ENCODE data around the gene IL1RAPL1. TPM values are rescaled to one million over a fixed set of nuclear protein-coding genes. Genes with fewer than 3 reads are reported as not detected.

The IL1RAPL1 gene
- total RNA-seq, 1 donor from 2014 or later, result not detected

GRCh38 chrX:30005813-30006212 lies 1418.6 kb downstream of the IL1RAPL1 start:
- TF ChIP-seq CTCF (conservative IDR thresholded peaks at IDR 0.05; ENCODE audit: low read depth, low read length), result no peak
- no peak overlapping the region for H3K4me3 ChIP-seq (ENCODE audit: low read depth, low read length)
- DNase-seq (ENCODE audit: low read depth), result no peak

Measured in epithelial cell of proximal tubule (primary cell).